Thoracic aorta (tissue), 2 donors: Measurements from ENCODE around the gene ALDH1A3. TPM values are rescaled to one million over a fixed set of nuclear protein-coding genes. Genes with fewer than 3 reads are reported as not detected.

Experiments used
- ATAC-seq: fragments of 150-250 bp; one replicate; pipeline ENCODE4 v1.8.0; 2017; ENCODE audit warnings: low read depth; ENCODE audit not compliant: insufficient number of reproducible peaks, low FRiP score
- DNase-seq: peaks from one replicate; pipeline ENCODE4 v3.0.0-alpha.2; 2020; ENCODE audit warnings: low spot score
- H3K27ac ChIP-seq, 2 donors: fragments of 200-600 bp; sonication (generic); 1 replicate in 1 of 2; 2 replicates in 1 of 2; pipeline ENCODE4 v1.5.1; 2016; ENCODE audit warnings: mild to moderate bottlenecking in 2 of 2, moderate library complexity in 2 of 2
- H3K27me3 ChIP-seq: fragments of 200-600 bp; sonication (generic); replicated peaks from 2 replicates; pipeline ENCODE4 v1.6.0; 2016; ENCODE audit warnings: mild to moderate bottlenecking; ENCODE audit not compliant: insufficient read depth
- H3K36me3 ChIP-seq: fragments of 200-600 bp; sonication (generic); one replicate; pipeline ENCODE4 v1.5.1; 2016
- H3K4me1 ChIP-seq, 2 donors: fragments of 200-600 bp; sonication (generic); 1 replicate in 1 of 2; 2 replicates in 1 of 2; pipeline versions ENCODE4 v1.5.1 to v1.6.0; 2016; ENCODE audit warnings: low read depth in 2 of 2, mild to moderate bottlenecking in 1 of 2; ENCODE audit not compliant: control insufficient read depth in 1 of 2
- H3K4me3 ChIP-seq: fragments of 200-600 bp; sonication (generic); 2 replicates; pipeline ENCODE4 v1.5.1; 2016; ENCODE audit warnings: mild to moderate bottlenecking
- H3K9me3 ChIP-seq: fragments of 200-600 bp; sonication (generic); 2 replicates; pipeline ENCODE4 v1.5.1; 2016
- total RNA-seq, 2 donors: library from RNA; depleted of rRNA; stranded (reverse); fragments of >200 nt; gene quantifications; one replicate each; pipeline versions ENCODE4 v1.1.0 to v1.2.3, GENCODE V29; 2016
- TF ChIP-seq, protein P1 (sequence below): fragments of 200-600 bp; sonication (generic); IDR thresholded peaks from one replicate; pipeline ENCODE4 v1.5.1; 2019; ENCODE audit warnings: antibody characterized with exemption

The ALDH1A3 gene
- total RNA-seq, 2 donors from 2014 or later = 3.2 to 21.8 TPM

GRCh38 chr15:100919481-100920405, 40.1 kb downstream of the ALDH1A3 start:
- no peak for ATAC-seq

GRCh38 chr15:100920516-100921135, 41.0 kb downstream of the ALDH1A3 start:
- Histone ChIP-seq H3K9me3 (no peaks in the 10 kb centered on the region), H3K4me1 (peaks cover 4 to 16% of the 10 kb centered on the region in 2 donors), H3K27ac (no peak overlapping the region), H3K36me3 (peaks cover 1% of the 10 kb centered on the region), H3K27me3 (no peaks in the 10 kb centered on the region), H3K4me3 (peak overlapping the region; percentile 79)
- DNase-seq (no peak), ATAC-seq (no peak)
- TF ChIP-seq, protein P1, sequence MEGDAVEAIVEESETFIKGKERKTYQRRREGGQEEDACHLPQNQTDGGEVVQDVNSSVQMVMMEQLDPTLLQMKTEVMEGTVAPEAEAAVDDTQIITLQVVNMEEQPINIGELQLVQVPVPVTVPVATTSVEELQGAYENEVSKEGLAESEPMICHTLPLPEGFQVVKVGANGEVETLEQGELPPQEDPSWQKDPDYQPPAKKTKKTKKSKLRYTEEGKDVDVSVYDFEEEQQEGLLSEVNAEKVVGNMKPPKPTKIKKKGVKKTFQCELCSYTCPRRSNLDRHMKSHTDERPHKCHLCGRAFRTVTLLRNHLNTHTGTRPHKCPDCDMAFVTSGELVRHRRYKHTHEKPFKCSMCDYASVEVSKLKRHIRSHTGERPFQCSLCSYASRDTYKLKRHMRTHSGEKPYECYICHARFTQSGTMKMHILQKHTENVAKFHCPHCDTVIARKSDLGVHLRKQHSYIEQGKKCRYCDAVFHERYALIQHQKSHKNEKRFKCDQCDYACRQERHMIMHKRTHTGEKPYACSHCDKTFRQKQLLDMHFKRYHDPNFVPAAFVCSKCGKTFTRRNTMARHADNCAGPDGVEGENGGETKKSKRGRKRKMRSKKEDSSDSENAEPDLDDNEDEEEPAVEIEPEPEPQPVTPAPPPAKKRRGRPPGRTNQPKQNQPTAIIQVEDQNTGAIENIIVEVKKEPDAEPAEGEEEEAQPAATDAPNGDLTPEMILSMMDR = no peak

More at GRCh38 chr15:100919481-100920405, 40.1 kb downstream of the ALDH1A3 start:
- Histone ChIP-seq H3K4me1 (peaks cover 4 to 16% of the 10 kb centered on the region in 2 donors), H3K36me3 (no peaks in the 10 kb centered on the region), H3K27me3 (no peaks in the 10 kb centered on the region), H3K9me3 (no peaks in the 10 kb centered on the region), H3K4me3 (peak overlapping the region; percentile 79), H3K27ac (no peak overlapping the region)
- TF ChIP-seq, protein P1 = no peak
- no peak for DNase-seq

GRCh38 chr15:100922192-100923040, 42.8 kb downstream of the ALDH1A3 start:
- no peaks in the 10 kb centered on the region for H3K27me3 ChIP-seq
- no peak overlapping the region for H3K27ac ChIP-seq
- ATAC-seq = no peak

DNA sequence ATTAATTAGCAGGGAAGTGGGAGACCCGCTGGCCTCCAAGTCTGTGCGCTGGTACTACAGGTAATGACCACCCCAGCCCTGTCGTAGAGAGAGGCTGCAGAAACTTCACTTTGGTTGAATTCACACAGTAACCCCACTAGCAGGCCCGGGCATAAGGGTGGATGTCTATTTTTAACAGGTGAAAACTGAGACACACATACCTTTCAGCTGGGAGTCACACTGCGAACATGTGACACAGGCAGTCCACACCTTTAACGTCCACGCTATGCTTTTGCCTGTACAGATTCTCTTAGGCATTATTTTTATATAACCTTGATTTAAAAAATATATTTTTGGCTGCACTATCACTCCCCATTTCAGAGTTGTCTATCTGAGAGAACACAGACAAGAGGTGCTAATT, 43.4 kb downstream of the ALDH1A3 start:
- Histone ChIP-seq H3K27me3 (no peaks in the 10 kb centered on the region), H3K9me3 (no peaks in the 10 kb centered on the region), H3K4me3 (no peak overlapping the region), H3K4me1 (peaks cover 0 to 7% of the 10 kb centered on the region in 2 donors), H3K36me3 (peaks cover 7% of the 10 kb centered on the region), H3K27ac (no peak overlapping the region)
- TF ChIP-seq, protein P1 = no peak
- DNase-seq (no peak), ATAC-seq (no peak)

More at GRCh38 chr15:100922192-100923040, 42.8 kb downstream of the ALDH1A3 start:
- Histone ChIP-seq H3K4me3 (no peak overlapping the region), H3K9me3 (no peaks in the 10 kb centered on the region), H3K36me3 (peaks cover 7% of the 10 kb centered on the region), H3K4me1 (peaks cover 4 to 13% of the 10 kb centered on the region in 2 donors)
- TF ChIP-seq, protein P1 = no peak
- DNase-seq = no peak
